BLaER1 treated with 17β-estradiol and CSF1 and Interleukin-3, amounts not matched to agents 10 nM and 100 nM (cell line): ENCODE results near the gene SGCA.

Experiments
- H3K27ac ChIP-seq, 11 experiments: shearing (Covaris generic); formaldehyde crosslinking; 2 replicates each; pipeline ENCODE4 v1.8.1; 2022
- H3K27me3 ChIP-seq, 11 experiments: shearing (Covaris generic); formaldehyde crosslinking; 2 replicates each; pipeline ENCODE4 v1.8.1; 2022
- H3K36me3 ChIP-seq, 11 experiments: shearing (Covaris generic); formaldehyde crosslinking; 2 replicates each; pipeline ENCODE4 v1.8.1; 2022
- H3K4me1 ChIP-seq, 10 experiments: shearing (Covaris generic); formaldehyde crosslinking; 2 replicates each; pipeline ENCODE4 v1.8.1; 2022
- H3K4me2 ChIP-seq, 11 experiments: shearing (Covaris generic); formaldehyde crosslinking; 2 replicates each; pipeline ENCODE4 v1.8.1; 2022
- H3K4me3 ChIP-seq, 10 experiments: shearing (Covaris generic); formaldehyde crosslinking; 2 replicates each; pipeline ENCODE4 v1.8.1; 2022
- H3K9ac ChIP-seq, 11 experiments: shearing (Covaris generic); formaldehyde crosslinking; 2 replicates each; pipeline ENCODE4 v1.8.1; 2022
- H3K9me3 ChIP-seq, 11 experiments: shearing (Covaris generic); formaldehyde crosslinking; replicated peaks in 1 of 11; 2 replicates each; pipeline ENCODE4 v1.8.1; 2022
- H4K20me1 ChIP-seq, 11 experiments: shearing (Covaris generic); formaldehyde crosslinking; 2 replicates each; pipeline ENCODE4 v1.8.1; 2022
- Cebpa-rat ChIP-seq, 11 experiments: shearing (Covaris generic); IDR thresholded peaks; 2 replicates each; pipeline ENCODE4 v1.8.1; 2022

The SGCA gene

DNA sequence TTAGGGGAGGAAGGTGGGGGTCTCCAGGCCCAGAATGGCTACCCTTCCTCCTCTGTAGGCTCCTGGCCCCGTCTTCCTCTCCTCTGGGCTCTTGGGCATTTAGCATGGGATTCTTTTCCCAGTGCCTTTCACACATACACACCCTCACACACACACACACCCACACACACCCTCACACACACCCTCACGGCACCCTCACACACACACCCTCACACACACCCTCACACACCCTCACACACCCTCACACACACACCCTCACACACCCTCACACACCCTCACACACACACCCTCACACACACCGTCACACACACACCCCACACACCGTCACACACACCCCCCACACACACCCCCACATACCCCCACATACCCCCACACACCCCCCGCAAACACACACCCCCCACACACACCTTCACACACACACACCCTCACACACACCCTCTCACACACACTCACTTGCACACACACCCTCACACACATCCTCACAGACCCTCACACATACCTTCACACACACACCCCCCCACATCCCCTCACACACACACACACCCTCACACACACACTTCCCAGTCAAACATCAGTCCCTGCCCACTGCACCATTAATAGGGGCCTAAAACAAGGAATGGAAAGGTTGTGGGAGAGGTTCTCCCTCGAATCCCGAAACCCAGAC is 845 bp downstream of the SGCA start:
- Histone ChIP-seq H3K4me3 (no peak overlapping the region), H4K20me1 (no peaks in the 10 kb centered on the region; a peak in 1 of 22 replicates), H3K27me3 (no peaks in the 10 kb centered on the region), H3K4me2 (peak overlapping the region in 2 of 11 experiments; percentile 4 to 12; a peak in 1 of 22 replicates), H3K36me3 (no peaks in the 10 kb centered on the region), H3K9me3 (no peaks in the 10 kb centered on the region), H3K9ac (peak overlapping the region in 6 of 11 experiments; percentile 4 to 45 (median 22); a peak in 2 of 22 replicates), H3K4me1 (peaks cover 28 to 40% (median 36%) of the 10 kb centered on the region in 10 experiments), H3K27ac (no peak overlapping the region; a peak in 1 of 22 replicates)
- TF ChIP-seq Cebpa-rat (IDR thresholded peaks at IDR 0.05): no peak

DNA sequence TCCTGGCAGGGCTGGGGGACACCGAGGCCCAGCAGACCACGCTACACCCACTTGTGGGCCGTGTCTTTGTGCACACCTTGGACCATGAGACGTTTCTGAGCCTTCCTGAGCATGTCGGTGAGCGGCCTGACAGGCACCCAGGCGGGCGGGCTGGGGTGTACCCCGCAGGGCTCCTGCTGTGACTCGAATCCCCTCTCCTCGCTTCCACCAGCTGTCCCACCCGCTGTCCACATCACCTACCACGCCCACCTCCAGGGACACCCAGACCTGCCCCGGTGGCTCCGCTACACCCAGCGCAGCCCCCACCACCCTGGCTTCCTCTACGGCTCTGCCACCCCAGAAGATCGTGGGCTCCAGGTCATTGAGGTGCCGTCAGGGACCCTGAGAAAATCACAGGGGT is 1.6 kb downstream of the SGCA start:
- Histone ChIP-seq H3K4me2 (no peak overlapping the region), H4K20me1 (no peaks in the 10 kb centered on the region; a peak in 1 of 22 replicates), H3K9ac (peak overlapping the region in 3 of 11 experiments; percentile 10 to 38 (median 18); a peak in 2 of 22 replicates), H3K9me3 (no peaks in the 10 kb centered on the region), H3K27ac (no peak overlapping the region; a peak in 1 of 22 replicates), H3K4me1 (peaks cover 26 to 40% (median 31%) of the 10 kb centered on the region in 10 experiments), H3K36me3 (no peaks in the 10 kb centered on the region), H3K4me3 (no peak overlapping the region), H3K27me3 (no peaks in the 10 kb centered on the region)
- no peak for TF ChIP-seq Cebpa-rat (IDR thresholded peaks at IDR 0.05)

DNA sequence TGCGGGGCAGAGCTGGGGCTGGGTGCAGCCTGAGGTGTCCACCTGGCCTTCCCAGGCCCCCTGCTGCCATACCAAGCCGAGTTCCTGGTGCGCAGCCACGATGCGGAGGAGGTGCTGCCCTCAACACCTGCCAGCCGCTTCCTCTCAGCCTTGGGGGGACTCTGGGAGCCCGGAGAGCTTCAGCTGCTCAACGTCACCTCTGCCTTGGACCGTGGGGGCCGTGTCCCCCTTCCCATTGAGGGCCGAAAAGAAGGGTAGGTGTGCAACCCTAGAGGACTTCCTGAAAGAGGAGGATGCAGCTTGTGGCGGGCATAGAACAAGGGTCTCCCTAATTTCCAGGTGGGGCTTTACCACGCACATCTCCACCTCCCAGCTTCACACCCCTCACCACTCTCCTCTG is 2.5 kb downstream of the SGCA start:
- no peak overlapping the region for H3K4me3 ChIP-seq
- H3K4me2 ChIP-seq: peak overlapping the region in 4 of 11 experiments; percentile 43 to 65 (median 51); a peak in 6 of 22 replicates
- TF ChIP-seq Cebpa-rat (IDR thresholded peaks at IDR 0.05): no peak

DNA sequence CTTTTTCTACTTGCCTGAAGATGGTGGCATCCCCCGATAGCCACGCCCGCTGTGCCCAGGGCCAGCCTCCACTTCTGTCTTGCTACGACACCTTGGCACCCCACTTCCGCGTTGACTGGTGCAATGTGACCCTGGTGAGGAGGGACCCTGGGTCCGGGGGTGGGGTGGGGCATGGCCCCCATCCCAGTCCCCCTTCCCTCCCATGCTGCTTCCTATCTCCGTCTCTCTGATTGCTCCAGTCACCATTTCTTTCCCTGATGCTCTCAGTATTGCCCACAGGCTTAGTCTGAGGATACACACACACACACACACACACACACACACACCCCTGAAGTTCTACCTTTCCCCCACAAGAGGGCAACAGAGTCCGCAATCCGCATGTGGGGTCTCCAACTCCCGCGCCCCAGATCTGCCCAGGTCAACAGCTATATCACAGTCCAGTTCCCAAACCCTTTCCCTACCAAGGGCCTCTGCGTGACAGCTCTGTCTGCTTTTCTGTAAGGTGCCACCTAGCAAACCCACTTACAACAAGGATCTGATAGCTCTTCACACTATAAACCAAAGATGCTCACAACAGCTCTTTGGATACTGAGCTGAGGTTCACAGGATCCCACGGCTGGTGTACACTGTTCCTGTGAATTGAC is 3.4 kb downstream of the SGCA start:
- Histone ChIP-seq H3K9me3 (no peaks in the 10 kb centered on the region), H3K36me3 (no peaks in the 10 kb centered on the region), H4K20me1 (no peaks in the 10 kb centered on the region), H3K4me1 (peaks cover 12 to 45% (median 31%) of the 10 kb centered on the region in 10 experiments), H3K9ac (peak overlapping the region in 3 of 11 experiments; percentile 2 to 35 (median 6); a peak in 3 of 22 replicates), H3K27me3 (no peaks in the 10 kb centered on the region), H3K4me2 (peak overlapping the region; percentile 32 to 65 (median 51)), H3K27ac (peak overlapping the region in 1 of 11 experiments; percentile 20; a peak in 2 of 22 replicates), H3K4me3 (no peak overlapping the region)
- no peak for TF ChIP-seq Cebpa-rat (IDR thresholded peaks at IDR 0.05)

More for the DNA sequence above, 2.5 kb downstream of the SGCA start:
- H3K9ac ChIP-seq: peak overlapping the region in 2 of 11 experiments; percentile 6 to 35; a peak in 3 of 22 replicates
- no peaks in the 10 kb centered on the region for H3K27me3 ChIP-seq
- H3K9me3 ChIP-seq: no peaks in the 10 kb centered on the region
- no peak overlapping the region; a peak in 1 of 22 replicates for H3K27ac ChIP-seq
- no peaks in the 10 kb centered on the region for H3K36me3 ChIP-seq
- H3K4me1 ChIP-seq: peaks cover 21 to 48% (median 35%) of the 10 kb centered on the region in 10 experiments
- H4K20me1 ChIP-seq: no peaks in the 10 kb centered on the region; a peak in 1 of 22 replicates

DNA sequence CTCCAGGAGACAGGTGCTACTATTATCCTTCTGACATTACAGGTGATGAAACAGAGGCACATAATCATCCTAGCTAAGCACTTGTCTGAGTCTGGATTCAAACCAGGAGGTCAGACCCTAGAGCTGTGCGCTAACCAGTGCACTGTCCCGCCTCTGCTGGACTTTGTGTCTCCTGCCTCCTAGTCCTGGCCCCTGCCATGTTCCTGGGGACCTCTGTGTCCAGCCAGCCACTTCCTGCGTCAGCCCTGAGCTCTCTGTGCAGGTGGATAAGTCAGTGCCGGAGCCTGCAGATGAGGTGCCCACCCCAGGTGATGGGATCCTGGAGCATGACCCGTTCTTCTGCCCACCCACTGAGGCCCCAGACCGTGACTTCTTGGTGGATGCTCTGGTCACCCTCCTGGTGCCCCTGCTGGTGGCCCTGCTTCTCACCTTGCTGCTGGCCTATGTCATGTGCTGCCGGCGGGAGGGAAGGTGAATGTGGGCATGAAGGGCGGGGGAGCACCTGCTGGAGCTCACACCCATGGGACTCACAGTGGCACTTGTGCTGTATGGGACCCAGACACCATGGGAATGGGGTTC is 4.2 kb downstream of the SGCA start:
- TF ChIP-seq Cebpa-rat (IDR thresholded peaks at IDR 0.05): no peak
- no peaks in the 10 kb centered on the region for H4K20me1 ChIP-seq
- no peak overlapping the region for H3K4me3 ChIP-seq
- H3K9me3 ChIP-seq: no peaks in the 10 kb centered on the region
- no peak overlapping the region for H3K27ac ChIP-seq
- no peaks in the 10 kb centered on the region for H3K36me3 ChIP-seq
- H3K27me3 ChIP-seq: no peaks in the 10 kb centered on the region
- no peak overlapping the region for H3K9ac ChIP-seq
- H3K4me1 ChIP-seq: peaks cover 6 to 41% (median 26%) of the 10 kb centered on the region in 10 experiments; a peak in 19 of 20 replicates
- H3K4me2 ChIP-seq: no peak overlapping the region

- peaks cover 6 to 41% (median 26%) of the 10 kb centered on the region in 10 experiments; a peak in 19 of 20 replicates for H3K4me1 ChIP-seq
- H3K4me2 ChIP-seq: no peak overlapping the region
- no peaks in the 10 kb centered on the region for H3K36me3 ChIP-seq
- H3K9ac ChIP-seq: peak overlapping the region in 1 of 11 experiments; percentile 18; a peak in 1 of 22 replicates
- H3K27me3 ChIP-seq: no peaks in the 10 kb centered on the region
- no peak overlapping the region for H3K27ac ChIP-seq
- H4K20me1 ChIP-seq: no peaks in the 10 kb centered on the region
- H3K4me3 ChIP-seq: no peak overlapping the region
- TF ChIP-seq Cebpa-rat (IDR thresholded peaks at IDR 0.05): no peak
- H3K9me3 ChIP-seq: no peaks in the 10 kb centered on the region
Observed at GRCh38 chr17:50170662-50171370, 5.0 kb downstream of the SGCA start.

DNA sequence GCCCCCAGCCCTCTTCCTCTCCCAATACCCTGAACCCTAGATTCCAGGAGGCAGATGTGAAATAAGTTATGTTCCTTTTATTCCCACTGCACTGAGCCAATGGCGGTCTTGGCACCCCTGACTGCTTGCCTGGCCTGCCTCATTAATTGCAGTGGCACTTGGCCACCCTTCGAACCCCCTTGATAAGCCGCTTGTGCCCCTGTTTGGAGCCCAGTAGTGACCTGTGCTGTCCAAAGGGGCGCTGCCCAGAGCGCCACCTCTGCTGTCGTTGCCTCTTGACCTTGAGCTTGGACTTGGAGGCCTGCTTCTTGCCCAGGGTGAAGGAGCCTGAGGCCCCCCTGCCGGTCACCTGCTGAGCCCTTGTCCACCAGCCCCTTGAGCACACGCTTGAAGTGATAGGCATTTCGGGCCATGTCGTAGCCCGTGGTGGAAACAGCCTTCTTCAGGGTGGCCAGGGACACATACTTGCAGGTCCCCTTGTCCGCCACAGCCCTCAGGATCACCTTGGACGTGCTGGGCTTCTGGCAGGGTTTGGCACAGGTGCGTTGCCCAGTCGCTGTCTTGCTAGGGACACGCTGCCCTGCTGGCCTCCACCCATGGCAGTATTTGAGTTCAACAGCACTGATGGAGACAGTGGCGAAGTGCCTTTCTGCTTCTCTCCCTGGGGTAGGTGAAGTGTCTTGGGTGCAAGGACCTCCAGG is 5.7 kb downstream of the SGCA start:
- H3K4me1 ChIP-seq: peaks cover 6 to 41% (median 26%) of the 10 kb centered on the region in 10 experiments; a peak in 19 of 20 replicates
- H3K27ac ChIP-seq: no peak overlapping the region
- peak overlapping the region in 3 of 11 experiments; percentile 23 to 33 (median 32); a peak in 2 of 22 replicates for H3K4me2 ChIP-seq
- no peaks in the 10 kb centered on the region for H4K20me1 ChIP-seq
- no peak overlapping the region for H3K4me3 ChIP-seq
- H3K27me3 ChIP-seq: no peaks in the 10 kb centered on the region
- no peaks in the 10 kb centered on the region for H3K36me3 ChIP-seq
- no peak for TF ChIP-seq Cebpa-rat (IDR thresholded peaks at IDR 0.05)
- H3K9me3 ChIP-seq: no peaks in the 10 kb centered on the region
- H3K9ac ChIP-seq: no peak overlapping the region

DNA sequence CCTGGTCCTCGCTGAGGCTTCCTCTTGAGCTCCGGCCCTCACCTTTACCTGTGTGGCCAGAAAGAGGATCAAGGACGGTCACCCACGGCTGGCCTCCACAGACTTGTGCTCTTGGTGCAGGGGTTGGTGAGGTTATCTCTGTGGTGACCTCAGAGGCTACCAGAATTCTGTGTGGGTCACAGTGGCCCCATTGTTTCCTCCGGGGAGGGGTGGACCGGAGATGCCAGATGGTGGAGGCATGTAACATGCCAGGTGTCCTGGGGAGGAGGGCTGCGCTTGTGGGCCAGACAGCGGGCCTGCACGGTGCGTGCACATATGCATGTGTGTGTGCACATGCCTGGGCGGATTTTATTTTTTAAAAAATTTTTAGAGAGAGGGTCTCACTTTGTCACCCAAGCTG is 6.3 kb downstream of the SGCA start:
- Histone ChIP-seq H3K4me2 (peak overlapping the region in 5 of 11 experiments; percentile 12 to 33 (median 23); a peak in 3 of 22 replicates), H3K4me1 (peaks cover 6 to 41% (median 28%) of the 10 kb centered on the region in 10 experiments), H4K20me1 (no peaks in the 10 kb centered on the region), H3K4me3 (no peak overlapping the region), H3K27ac (no peak overlapping the region), H3K9ac (no peak overlapping the region), H3K27me3 (no peaks in the 10 kb centered on the region), H3K36me3 (no peaks in the 10 kb centered on the region), H3K9me3 (no peaks in the 10 kb centered on the region)
- no peak for TF ChIP-seq Cebpa-rat (IDR thresholded peaks at IDR 0.05)
